Measurements from ENCODE around the gene C1orf198.

The C1orf198 gene

DNA sequence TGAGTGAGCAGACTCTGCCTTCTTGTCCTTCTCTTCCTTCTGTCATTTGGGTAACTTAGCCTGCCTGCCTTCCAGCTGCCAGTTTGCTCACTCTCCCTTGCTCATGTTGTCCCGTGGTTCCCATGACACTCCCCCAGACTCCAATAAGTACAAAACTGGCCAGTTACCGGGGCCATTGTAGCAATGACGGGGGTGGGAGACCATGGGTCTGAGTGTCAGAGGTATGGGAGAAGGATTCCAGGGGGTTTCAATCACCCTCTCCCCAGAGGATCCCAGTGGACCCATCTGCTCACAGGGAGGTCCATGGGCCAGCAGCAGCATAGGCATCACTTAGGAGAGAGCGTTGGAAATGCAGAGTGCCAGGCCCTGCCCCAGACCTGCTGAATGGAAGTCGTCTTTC lies 69.8 kb downstream of the C1orf198 start:
- no peak overlapping the region for H3K4me3 ChIP-seq (ENCODE audit: low read length)
- no peak for DNase-seq (ENCODE audit: low read depth, low spot score)
- no peaks in the 10 kb centered on the region for H3K9me3 ChIP-seq (ENCODE audit: control insufficient read depth, insufficient read depth, low read length)
- no peak overlapping the region for H3K27ac ChIP-seq (ENCODE audit: low read length)
- no peaks in the 10 kb centered on the region for H3K36me3 ChIP-seq (ENCODE audit: control insufficient read depth, insufficient read depth, low read length)
- no CpG with 5 or more reads among the region's 5 CpGs for WGBS (ENCODE audit: insufficient coverage, insufficient read length)
- H3K27me3 ChIP-seq (ENCODE audit: control insufficient read depth, insufficient read depth, low read length) = no peaks in the 10 kb centered on the region
- H3K4me1 ChIP-seq (ENCODE audit: control insufficient read depth, insufficient read depth, low read length) = 0 out of 2 replicates have a peak, but pooled peaks cover 1% of the 10 kb centered on the region

DNA sequence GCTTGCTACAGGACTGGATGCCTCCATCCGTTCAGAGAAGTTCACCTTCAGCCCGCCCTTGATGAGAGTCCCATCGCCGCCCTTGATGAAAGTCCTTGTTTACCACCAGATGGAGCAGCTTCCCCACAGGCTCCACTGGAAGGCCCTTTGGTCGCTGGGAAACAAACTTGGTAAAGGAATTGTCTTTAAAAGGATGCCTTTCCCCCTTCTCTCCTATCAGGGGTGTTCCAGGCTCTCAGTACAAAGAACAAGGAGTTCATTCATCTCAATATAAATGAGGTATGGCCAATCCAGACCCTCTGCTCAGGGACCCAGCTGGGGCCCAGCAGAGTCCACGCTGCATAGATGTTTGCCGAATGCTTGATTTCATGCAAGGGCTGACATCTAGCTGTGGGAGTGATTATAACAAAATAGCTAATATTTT lies 70.4 kb downstream of the C1orf198 start:
- Histone ChIP-seq H3K4me3 (ENCODE audit: low read length) (no peak overlapping the region), H3K9me3 (ENCODE audit: control insufficient read depth, insufficient read depth, low read length) (no peaks in the 10 kb centered on the region), H3K27me3 (ENCODE audit: control insufficient read depth, insufficient read depth, low read length) (no peaks in the 10 kb centered on the region), H3K27ac (ENCODE audit: low read length) (no peak overlapping the region), H3K4me1 (ENCODE audit: control insufficient read depth, insufficient read depth, low read length) (0 out of 2 replicates have a peak, but pooled peaks cover 1% of the 10 kb centered on the region), H3K36me3 (ENCODE audit: control insufficient read depth, insufficient read depth, low read length) (no peaks in the 10 kb centered on the region)
- WGBS (ENCODE audit: insufficient coverage, insufficient read length) = no CpG with 5 or more reads among the region's 7 CpGs
- no peak for DNase-seq (ENCODE audit: low read depth, low spot score)

DNA sequence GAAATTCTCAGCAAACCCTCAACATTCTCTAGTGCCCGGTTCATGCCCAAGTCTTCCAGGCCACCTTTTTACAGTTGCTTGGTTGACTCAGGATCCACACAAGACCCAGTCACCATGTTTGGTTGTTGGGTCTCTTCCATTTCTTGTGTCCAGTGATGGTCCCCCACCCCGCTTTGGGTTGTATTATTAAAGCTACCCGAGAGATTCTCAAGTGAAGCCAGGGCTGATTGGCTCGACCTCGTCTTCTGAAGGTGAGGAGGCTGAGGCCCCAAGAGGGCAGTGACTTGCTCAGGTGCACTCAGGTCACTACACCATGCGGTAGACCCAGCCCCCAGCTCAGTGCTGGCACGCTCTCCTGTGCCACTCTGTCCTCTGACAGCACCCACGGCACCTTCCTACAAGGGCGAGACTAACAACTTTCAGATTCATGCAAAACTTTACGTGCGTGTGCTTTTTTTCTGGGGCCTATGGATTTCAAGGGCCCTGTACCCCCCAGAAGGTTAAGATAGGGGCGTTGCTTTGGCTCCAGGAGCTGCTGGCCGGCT lies 70.9 kb downstream of the C1orf198 start:
- no peaks in the 10 kb centered on the region for H3K36me3 ChIP-seq (ENCODE audit: control insufficient read depth, insufficient read depth, low read length)
- WGBS (ENCODE audit: insufficient coverage, insufficient read length) = no CpG with 5 or more reads among the region's 13 CpGs
- DNase-seq (ENCODE audit: low read depth, low spot score) = no peak
- no peaks in the 10 kb centered on the region for H3K9me3 ChIP-seq (ENCODE audit: control insufficient read depth, insufficient read depth, low read length)
- no peak overlapping the region for H3K27ac ChIP-seq (ENCODE audit: low read length)
- no peaks in the 10 kb centered on the region for H3K27me3 ChIP-seq (ENCODE audit: control insufficient read depth, insufficient read depth, low read length)
- H3K4me1 ChIP-seq (ENCODE audit: control insufficient read depth, insufficient read depth, low read length) = 0 out of 2 replicates have a peak, but pooled peaks cover 1% of the 10 kb centered on the region
- no peak overlapping the region for H3K4me3 ChIP-seq (ENCODE audit: low read length)

DNA sequence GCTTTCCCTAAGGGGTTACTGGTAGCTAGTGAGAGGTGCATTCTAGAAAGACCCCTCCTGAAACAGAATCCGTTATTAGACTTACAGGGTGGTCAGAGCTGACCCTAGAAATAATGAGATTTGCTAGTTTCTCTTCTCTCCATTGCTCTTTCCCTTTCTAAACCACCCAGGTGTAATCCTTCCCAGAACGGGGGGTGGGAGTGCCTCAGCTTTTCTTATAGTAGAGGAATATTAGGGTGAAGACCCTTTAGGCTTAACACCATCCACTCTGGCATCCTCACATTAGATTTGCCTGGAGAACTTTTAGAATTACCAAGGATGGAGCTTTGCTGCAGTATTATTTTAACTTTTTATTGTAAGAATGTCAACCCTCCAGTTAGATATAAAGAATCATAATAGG lies 71.7 kb downstream of the C1orf198 start:
- H3K27me3 ChIP-seq (ENCODE audit: control insufficient read depth, insufficient read depth, low read length) = no peaks in the 10 kb centered on the region
- 0 out of 2 replicates have a peak, but pooled peaks cover 1% of the 10 kb centered on the region for H3K4me1 ChIP-seq (ENCODE audit: control insufficient read depth, insufficient read depth, low read length)
- DNase-seq (ENCODE audit: low read depth, low spot score) = no peak
- no peaks in the 10 kb centered on the region for H3K9me3 ChIP-seq (ENCODE audit: control insufficient read depth, insufficient read depth, low read length)
- no CpG with 5 or more reads among the region's 2 CpGs for WGBS (ENCODE audit: insufficient coverage, insufficient read length)
- no peaks in the 10 kb centered on the region for H3K36me3 ChIP-seq (ENCODE audit: control insufficient read depth, insufficient read depth, low read length)
- H3K27ac ChIP-seq (ENCODE audit: low read length) = no peak overlapping the region
- H3K4me3 ChIP-seq (ENCODE audit: low read length) = no peak overlapping the region

DNA sequence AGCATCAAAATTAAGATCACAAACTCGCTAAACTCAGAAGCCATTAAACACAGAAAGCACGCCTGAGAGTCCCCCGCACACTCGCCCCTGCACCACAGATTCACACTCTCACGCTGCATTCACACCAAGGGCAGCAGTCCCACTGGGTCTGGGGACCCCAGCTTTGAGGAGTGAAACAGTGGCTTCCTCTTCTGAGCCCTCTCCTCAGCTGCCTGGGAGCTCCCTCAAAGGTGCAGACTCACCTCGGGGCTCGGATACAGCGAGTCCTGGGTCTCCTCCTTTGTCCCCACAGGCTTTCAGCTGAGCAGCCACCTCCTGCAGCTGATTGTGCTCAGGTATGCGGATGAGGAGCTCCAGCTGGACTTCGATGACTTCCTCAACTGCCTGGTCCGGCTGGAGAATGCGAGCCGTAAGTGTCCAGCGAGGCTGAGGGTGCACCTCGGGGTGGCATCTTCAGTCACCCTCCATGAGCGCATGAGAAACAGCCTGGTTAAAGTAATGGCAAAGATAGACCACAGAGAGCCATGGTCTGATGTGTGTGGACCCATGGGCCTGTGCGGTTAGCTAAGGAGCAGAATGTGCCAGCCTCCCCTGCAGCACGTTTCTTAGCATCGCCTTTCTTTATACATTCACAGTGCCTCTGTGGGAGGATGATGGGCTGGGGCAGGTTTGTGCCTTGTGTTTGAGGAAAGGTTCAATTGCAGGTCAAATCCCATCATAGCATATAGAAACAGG lies 73.3 kb downstream of the C1orf198 start:
- H3K27me3 ChIP-seq (ENCODE audit: control insufficient read depth, insufficient read depth, low read length) = no peaks in the 10 kb centered on the region
- WGBS (ENCODE audit: insufficient coverage, insufficient read length) = no CpG with 5 or more reads among the region's 19 CpGs
- H3K27ac ChIP-seq (ENCODE audit: low read length) = no peak overlapping the region
- no peaks in the 10 kb centered on the region for H3K9me3 ChIP-seq (ENCODE audit: control insufficient read depth, insufficient read depth, low read length)
- DNase-seq (ENCODE audit: low read depth, low spot score) = no peak
- H3K4me3 ChIP-seq (ENCODE audit: low read length) = no peak overlapping the region; the same call in 1 of the 2 replicates
- H3K4me1 ChIP-seq (ENCODE audit: control insufficient read depth, insufficient read depth, low read length) = 0 out of 2 replicates have a peak, but pooled peaks cover 1% of the 10 kb centered on the region
- no peaks in the 10 kb centered on the region for H3K36me3 ChIP-seq (ENCODE audit: control insufficient read depth, insufficient read depth, low read length)

DNA sequence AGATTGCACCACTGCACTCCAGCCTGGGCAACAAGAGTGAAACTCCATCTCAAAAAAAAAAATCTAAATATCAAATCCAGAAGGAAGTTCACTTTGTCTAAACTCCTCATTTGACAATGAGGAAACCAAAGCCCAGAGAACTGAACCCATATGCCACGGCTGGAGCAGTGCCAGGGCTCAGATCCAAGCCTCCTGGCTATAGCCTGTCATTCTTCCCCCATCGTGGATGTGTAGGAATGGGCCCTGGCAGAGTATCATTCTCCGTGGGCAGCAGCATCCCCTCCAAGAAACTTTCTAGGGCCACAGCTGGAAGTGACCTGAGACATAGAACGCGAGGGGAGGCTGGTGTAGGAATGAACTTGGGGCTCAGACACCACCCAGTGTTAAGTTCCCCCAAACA lies 73.9 kb downstream of the C1orf198 start:
- H3K9me3 ChIP-seq (ENCODE audit: control insufficient read depth, insufficient read depth, low read length) = no peaks in the 10 kb centered on the region
- H3K4me3 ChIP-seq (ENCODE audit: low read length) = no peak overlapping the region
- DNase-seq (ENCODE audit: low read depth, low spot score) = no peak
- H3K27ac ChIP-seq (ENCODE audit: low read length) = no peak overlapping the region
- H3K27me3 ChIP-seq (ENCODE audit: control insufficient read depth, insufficient read depth, low read length) = no peaks in the 10 kb centered on the region
- H3K4me1 ChIP-seq (ENCODE audit: control insufficient read depth, insufficient read depth, low read length) = 0 out of 2 replicates have a peak, but pooled peaks cover 1% of the 10 kb centered on the region
- WGBS (ENCODE audit: insufficient coverage, insufficient read length) = no CpG with 5 or more reads among the region's 5 CpGs
- no peaks in the 10 kb centered on the region for H3K36me3 ChIP-seq (ENCODE audit: control insufficient read depth, insufficient read depth, low read length)

DNA sequence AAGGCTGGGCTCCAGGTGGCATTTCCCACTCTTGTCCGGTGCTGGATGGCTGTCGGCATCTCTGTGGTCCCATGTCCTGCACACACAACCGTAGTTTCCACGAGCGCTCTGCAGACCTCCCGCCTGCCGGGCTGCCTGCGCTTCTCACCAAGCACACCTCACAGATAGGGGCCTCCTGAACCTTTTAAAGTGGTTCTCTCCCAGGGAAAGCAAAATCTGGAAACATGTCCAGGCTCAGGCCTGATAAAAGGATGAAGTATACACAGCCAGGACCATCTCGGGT lies 74.9 kb downstream of the C1orf198 start:
- 0 out of 2 replicates have a peak, but pooled peaks cover 1% of the 10 kb centered on the region for H3K4me1 ChIP-seq (ENCODE audit: control insufficient read depth, insufficient read depth, low read length)
- H3K27ac ChIP-seq (ENCODE audit: low read length) = no peak overlapping the region
- no peaks in the 10 kb centered on the region for H3K36me3 ChIP-seq (ENCODE audit: control insufficient read depth, insufficient read depth, low read length)
- H3K9me3 ChIP-seq (ENCODE audit: control insufficient read depth, insufficient read depth, low read length) = no peaks in the 10 kb centered on the region
- no peak for DNase-seq (ENCODE audit: low read depth, low spot score)
- no CpG with 5 or more reads among the region's 9 CpGs for WGBS (ENCODE audit: insufficient coverage, insufficient read length)
- no peak overlapping the region for H3K4me3 ChIP-seq (ENCODE audit: low read length)
- H3K27me3 ChIP-seq (ENCODE audit: control insufficient read depth, insufficient read depth, low read length) = no peaks in the 10 kb centered on the region

DNA sequence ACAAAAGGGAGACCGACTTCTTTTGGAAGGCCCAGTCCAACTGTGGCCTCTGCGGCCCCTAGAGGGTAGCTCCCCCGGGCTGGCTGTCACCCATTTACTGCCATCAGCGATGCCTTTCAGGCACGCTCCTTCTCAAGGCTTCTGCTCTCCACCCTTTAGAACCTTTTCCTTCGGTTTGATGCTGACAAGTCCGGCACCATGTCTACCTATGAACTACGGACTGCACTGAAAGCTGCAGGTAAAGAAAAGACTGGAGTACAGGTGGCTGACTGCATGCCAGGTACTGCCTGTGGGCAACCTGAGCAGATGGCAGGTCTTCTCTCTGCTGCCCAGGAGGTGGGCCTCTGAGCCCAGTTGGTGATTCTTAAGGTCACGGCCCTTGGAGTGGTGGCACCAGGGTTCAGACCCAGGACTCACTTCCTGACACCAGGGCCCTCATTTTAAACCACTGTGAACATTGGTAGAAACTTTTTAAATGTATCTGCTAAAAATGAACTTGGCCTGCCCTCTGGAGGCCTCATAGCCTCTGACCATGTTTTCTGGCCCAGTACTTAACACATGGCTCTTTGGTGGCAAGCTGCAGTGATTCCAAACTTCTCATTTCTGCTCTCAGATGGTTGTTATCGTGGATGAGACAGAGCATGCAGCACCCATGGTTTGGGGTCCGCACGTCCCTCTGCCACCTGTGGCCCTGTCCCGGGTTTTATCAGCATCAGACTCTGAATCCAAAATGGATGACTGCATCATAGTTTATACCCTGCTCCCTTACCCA lies 75.4 kb downstream of the C1orf198 start:
- no peaks in the 10 kb centered on the region for H3K36me3 ChIP-seq (ENCODE audit: control insufficient read depth, insufficient read depth, low read length)
- no peak overlapping the region for H3K4me3 ChIP-seq (ENCODE audit: low read length)
- H3K4me1 ChIP-seq (ENCODE audit: control insufficient read depth, insufficient read depth, low read length) = 0 out of 2 replicates have a peak, but pooled peaks cover 1% of the 10 kb centered on the region
- H3K27me3 ChIP-seq (ENCODE audit: control insufficient read depth, insufficient read depth, low read length) = no peaks in the 10 kb centered on the region
- no peak for DNase-seq (ENCODE audit: low read depth, low spot score)
- no CpG with 5 or more reads among the region's 13 CpGs for WGBS (ENCODE audit: insufficient coverage, insufficient read length)
- no peaks in the 10 kb centered on the region for H3K9me3 ChIP-seq (ENCODE audit: control insufficient read depth, insufficient read depth, low read length)
- no peak overlapping the region for H3K27ac ChIP-seq (ENCODE audit: low read length)

DNA sequence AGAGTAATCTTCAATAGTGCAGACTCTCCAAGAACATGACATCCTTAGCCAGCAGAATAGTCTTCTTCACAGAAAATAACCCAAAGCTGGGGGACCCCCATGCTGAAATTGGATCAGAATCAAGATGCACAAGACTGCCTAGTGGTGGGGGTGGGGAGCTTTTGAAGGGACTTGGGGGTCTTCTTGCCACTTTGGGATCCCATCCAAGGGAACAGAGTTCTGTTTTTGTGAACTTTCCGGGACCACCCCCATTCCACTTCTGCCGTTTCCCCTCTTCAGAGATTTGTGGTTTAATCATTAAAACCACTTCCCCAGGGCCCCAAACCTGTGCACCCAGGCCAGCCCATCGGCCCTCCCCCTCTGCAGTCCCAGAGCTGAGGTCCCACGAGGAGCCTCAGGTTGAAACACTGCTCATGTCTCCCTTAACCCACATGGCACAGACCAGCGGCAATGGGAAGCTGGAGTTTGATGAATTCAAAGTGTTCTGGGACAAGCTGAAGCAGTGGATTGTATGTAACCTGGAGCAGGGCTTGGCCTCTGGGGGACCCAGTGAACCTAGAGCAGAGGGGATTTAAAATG lies 76.2 kb downstream of the C1orf198 start:
- Histone ChIP-seq H3K27me3 (ENCODE audit: control insufficient read depth, insufficient read depth, low read length) (no peaks in the 10 kb centered on the region; the same call in 1 of the 2 replicates), H3K4me1 (ENCODE audit: control insufficient read depth, insufficient read depth, low read length) (0 out of 2 replicates have a peak, but pooled peaks cover 1% of the 10 kb centered on the region), H3K27ac (ENCODE audit: low read length) (no peak overlapping the region), H3K36me3 (ENCODE audit: control insufficient read depth, insufficient read depth, low read length) (no peaks in the 10 kb centered on the region), H3K4me3 (ENCODE audit: low read length) (no peak overlapping the region), H3K9me3 (ENCODE audit: control insufficient read depth, insufficient read depth, low read length) (no peaks in the 10 kb centered on the region)
- no CpG with 5 or more reads among the region's 5 CpGs for WGBS (ENCODE audit: insufficient coverage, insufficient read length)
- no peak for DNase-seq (ENCODE audit: low read depth, low spot score)

DNA sequence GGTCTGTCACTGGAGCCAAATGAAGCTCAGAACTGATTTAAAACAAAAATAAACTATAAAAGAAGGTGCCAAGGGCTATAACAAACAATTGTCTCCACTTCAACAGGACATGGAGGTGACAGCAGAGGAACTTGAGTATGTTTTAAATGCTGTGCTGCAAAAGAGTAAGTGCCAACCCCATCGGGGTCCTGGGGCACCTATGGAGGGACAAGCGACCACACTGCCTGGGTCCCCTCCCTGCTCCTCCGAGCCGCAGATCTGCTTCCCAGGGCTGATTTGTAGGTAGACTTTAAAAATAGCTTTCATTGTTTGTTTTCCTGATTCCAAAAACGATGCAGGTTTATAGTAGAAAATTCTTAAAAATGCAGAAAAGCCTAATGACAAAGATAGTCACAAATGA lies 78.3 kb downstream of the C1orf198 start:
- 0 out of 2 replicates have a peak, but pooled peaks cover under 1% of the 10 kb centered on the region for H3K4me1 ChIP-seq (ENCODE audit: control insufficient read depth, insufficient read depth, low read length)
- no peak overlapping the region for H3K4me3 ChIP-seq (ENCODE audit: low read length)
- WGBS (ENCODE audit: insufficient coverage, insufficient read length) = no CpG with 5 or more reads among the region's 5 CpGs
- no peaks in the 10 kb centered on the region for H3K9me3 ChIP-seq (ENCODE audit: control insufficient read depth, insufficient read depth, low read length)
- no peaks in the 10 kb centered on the region for H3K36me3 ChIP-seq (ENCODE audit: control insufficient read depth, insufficient read depth, low read length)
- no peak for DNase-seq (ENCODE audit: low read depth, low spot score)
- no peak overlapping the region for H3K27ac ChIP-seq (ENCODE audit: low read length)
- peaks cover 4% of the 10 kb centered on the region; the same call in 1 of the 2 replicates for H3K27me3 ChIP-seq (ENCODE audit: control insufficient read depth, insufficient read depth, low read length)

Data from iPS DF 6.9 (cell line).